Measurements from ENCODE around the gene UBASH3A.

The UBASH3A gene

DNA sequence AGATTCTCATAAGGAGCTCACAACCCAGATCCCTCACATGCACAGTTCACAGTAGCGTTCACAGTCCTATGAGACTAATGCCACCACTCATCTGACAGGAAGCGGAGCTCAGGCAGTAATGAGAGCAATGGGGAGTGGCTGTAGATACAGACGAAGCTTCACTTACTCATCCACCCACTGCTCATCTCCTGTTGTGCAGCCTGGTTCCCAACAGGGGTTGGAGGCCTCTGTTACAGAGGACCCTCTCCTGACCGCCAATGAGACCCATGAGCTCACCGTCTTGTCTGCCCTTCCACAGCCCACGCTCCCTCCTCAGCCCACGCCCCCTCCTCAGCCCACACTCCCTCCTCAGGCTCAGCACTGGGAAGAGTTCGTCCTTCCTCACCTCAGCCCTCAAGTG, 52.8 kb downstream of the UBASH3A start:
- CTCF ChIA-PET, result interaction anchor here (0.8 kb wide), 1 partner anchor 311 kb away, joined by 3 read pairs; no protein-coding TSS in a partner anchor

DNA sequence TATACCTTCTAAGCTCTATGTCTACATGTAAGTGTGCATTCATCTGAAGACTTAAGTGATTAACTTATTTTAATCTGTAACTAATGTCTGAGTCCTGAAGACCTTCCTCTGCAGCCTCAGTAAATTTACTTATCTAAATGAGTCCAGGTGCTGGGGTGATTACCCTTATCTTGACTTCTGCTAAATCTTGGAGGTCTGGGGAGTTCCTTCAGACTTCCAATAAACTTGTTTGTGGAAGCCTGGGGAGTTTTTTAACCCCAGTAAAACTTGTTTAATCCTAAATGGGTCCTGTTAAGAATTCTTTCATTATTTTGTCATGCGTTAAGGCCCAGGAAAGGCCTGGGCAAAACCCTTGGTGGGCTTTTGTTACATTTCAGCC, 55.4 kb downstream of the UBASH3A start:
- H3K27ac ChIP-seq (ENCODE audit: extremely low read depth, low read depth, low read length), result no peak overlapping the region
- POLR2A ChIA-PET, result no interaction called here
- TF ChIP-seq, protein P1, sequence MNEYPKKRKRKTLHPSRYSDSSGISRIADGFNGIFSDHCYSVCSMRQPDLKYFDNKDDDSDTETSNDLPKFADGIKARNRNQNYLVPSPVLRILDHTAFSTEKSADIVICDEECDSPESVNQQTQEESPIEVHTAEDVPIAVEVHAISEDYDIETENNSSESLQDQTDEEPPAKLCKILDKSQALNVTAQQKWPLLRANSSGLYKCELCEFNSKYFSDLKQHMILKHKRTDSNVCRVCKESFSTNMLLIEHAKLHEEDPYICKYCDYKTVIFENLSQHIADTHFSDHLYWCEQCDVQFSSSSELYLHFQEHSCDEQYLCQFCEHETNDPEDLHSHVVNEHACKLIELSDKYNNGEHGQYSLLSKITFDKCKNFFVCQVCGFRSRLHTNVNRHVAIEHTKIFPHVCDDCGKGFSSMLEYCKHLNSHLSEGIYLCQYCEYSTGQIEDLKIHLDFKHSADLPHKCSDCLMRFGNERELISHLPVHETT (tag by site-specific recombination; IDR thresholded peaks at IDR 0.05), result no peak
- no peak for TF ChIP-seq ZFP3 (tag by site-specific recombination; IDR thresholded peaks at IDR 0.05; ENCODE audit: low read depth)
- no peak for TF ChIP-seq ZNF426 (tag by site-specific recombination; IDR thresholded peaks at IDR 0.05)
- TF ChIP-seq ZNF664 (tag by site-specific recombination; IDR thresholded peaks at IDR 0.05), result no peak
- no peak for TF ChIP-seq ZNF133 (tag by site-specific recombination; IDR thresholded peaks at IDR 0.05)
- TF ChIP-seq ZFP69B (tag by site-specific recombination; IDR thresholded peaks at IDR 0.05), result no peak
- no peak for TF ChIP-seq PRDM10 (tag by site-specific recombination; IDR thresholded peaks at IDR 0.05)
- no peak for TF ChIP-seq PRDM4 (tag by site-specific recombination; IDR thresholded peaks at IDR 0.05)
- TF ChIP-seq, protein P2, sequence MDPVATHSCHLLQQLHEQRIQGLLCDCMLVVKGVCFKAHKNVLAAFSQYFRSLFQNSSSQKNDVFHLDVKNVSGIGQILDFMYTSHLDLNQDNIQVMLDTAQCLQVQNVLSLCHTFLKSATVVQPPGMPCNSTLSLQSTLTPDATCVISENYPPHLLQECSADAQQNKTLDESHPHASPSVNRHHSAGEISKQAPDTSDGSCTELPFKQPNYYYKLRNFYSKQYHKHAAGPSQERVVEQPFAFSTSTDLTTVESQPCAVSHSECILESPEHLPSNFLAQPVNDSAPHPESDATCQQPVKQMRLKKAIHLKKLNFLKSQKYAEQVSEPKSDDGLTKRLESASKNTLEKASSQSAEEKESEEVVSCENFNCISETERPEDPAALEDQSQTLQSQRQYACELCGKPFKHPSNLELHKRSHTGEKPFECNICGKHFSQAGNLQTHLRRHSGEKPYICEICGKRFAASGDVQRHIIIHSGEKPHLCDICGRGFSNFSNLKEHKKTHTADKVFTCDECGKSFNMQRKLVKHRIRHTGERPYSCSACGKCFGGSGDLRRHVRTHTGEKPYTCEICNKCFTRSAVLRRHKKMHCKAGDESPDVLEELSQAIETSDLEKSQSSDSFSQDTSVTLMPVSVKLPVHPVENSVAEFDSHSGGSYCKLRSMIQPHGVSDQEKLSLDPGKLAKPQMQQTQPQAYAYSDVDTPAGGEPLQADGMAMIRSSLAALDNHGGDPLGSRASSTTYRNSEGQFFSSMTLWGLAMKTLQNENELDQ (tag by site-specific recombination; IDR thresholded peaks at IDR 0.05; ENCODE audit: low read depth), result no peak
- TF ChIP-seq ZFP41 (tag by site-specific recombination; IDR thresholded peaks at IDR 0.05; ENCODE audit: borderline replicate concordance), result no peak
- CTCF ChIA-PET, result interaction anchor here (0.9 kb wide), 1 partner anchor 8 kb away, joined by 3 read pairs; no protein-coding TSS in a partner anchor
- no peak overlapping the region for H3K4me3 ChIP-seq (ENCODE audit: low read depth, low read length)
- H3K36me3 ChIP-seq (ENCODE audit: control insufficient read depth in 2 of 2, insufficient read depth in 1 of 2, low read length in 2 of 2), result no peaks in the 10 kb centered on the region
- H3K9me3 ChIP-seq (ENCODE audit: control insufficient read depth, insufficient read depth, low read depth, low read length), result no peaks in the 10 kb centered on the region
- peaks cover 6% of the 10 kb centered on the region; the same call in 1 of the 2 replicates for H3K4me1 ChIP-seq (ENCODE audit: control insufficient read depth, insufficient read depth, low read length)

More for the DNA sequence above, 52.8 kb downstream of the UBASH3A start:
- TF ChIP-seq ZIC2 (tag by site-specific recombination; IDR thresholded peaks at IDR 0.05) (peak; percentile 75), ZFHX2 (tag by site-specific recombination; conservative IDR thresholded peaks at IDR 0.05) (peak; percentile 99), ZNF214 (tag by site-specific recombination; IDR thresholded peaks at IDR 0.05; ENCODE audit: borderline replicate concordance) (no peak), EGR2 (tag by site-specific recombination; IDR thresholded peaks at IDR 0.05; ENCODE audit: low read depth) (peak; percentile 96), ZNF610 (tag by site-specific recombination; IDR thresholded peaks at IDR 0.05; ENCODE audit: borderline replicate concordance) (peak; percentile 96; the same call in 1 of the 2 replicates), ZNF10 (tag by site-specific recombination; IDR thresholded peaks at IDR 0.05) (no peak)
- Histone ChIP-seq H3K4me1 (ENCODE audit: control insufficient read depth, insufficient read depth, low read length) (no peaks in the 10 kb centered on the region; the same call in 1 of the 2 replicates), H3K9me3 (ENCODE audit: control insufficient read depth, insufficient read depth, low read depth, low read length) (no peaks in the 10 kb centered on the region), H3K27ac (ENCODE audit: extremely low read depth, low read depth, low read length) (no peak overlapping the region), H3K36me3 (ENCODE audit: control insufficient read depth in 2 of 2, insufficient read depth in 1 of 2, low read length in 2 of 2) (no peaks in the 10 kb centered on the region), H3K4me3 (ENCODE audit: low read depth, low read length) (no peak overlapping the region)
- POLR2A ChIA-PET, result no interaction called here
